ENCODE results near the gene SYT8.
"Not testable (repeated sequence)": the region's sequence is repeated elsewhere in the genome, so short reads cannot be mapped to it uniquely, and the experiment has no call there.

The SYT8 gene

GRCh38 chr11:1880746-1881441, 46.1 kb downstream of the SYT8 start:
- Mint-ChIP-seq H3K9me3 (no peaks in the 10 kb centered on the region), H3K4me3 (no peak overlapping the region), H3K27ac (no peak overlapping the region), H3K36me3 (ENCODE audit: low read depth) (no peaks in the 10 kb centered on the region), H3K27me3 (ENCODE audit: low read depth) (no peaks in the 10 kb centered on the region), H3K4me1 (ENCODE audit: low read depth) (no peaks in the 10 kb centered on the region)

GRCh38 chr11:1881442-1882264, 46.9 kb downstream of the SYT8 start:
- Mint-ChIP-seq H3K4me1 (ENCODE audit: low read depth) (no peaks in the 10 kb centered on the region), H3K9me3 (no peaks in the 10 kb centered on the region), H3K4me3 (no peak overlapping the region), H3K36me3 (ENCODE audit: low read depth) (no peaks in the 10 kb centered on the region), H3K27me3 (ENCODE audit: low read depth) (no peaks in the 10 kb centered on the region), H3K27ac (no peak overlapping the region)

- no peaks in the 10 kb centered on the region for H3K9me3 Mint-ChIP-seq
- no peak overlapping the region for H3K27ac Mint-ChIP-seq
- H3K4me1 Mint-ChIP-seq (ENCODE audit: low read depth): no peaks in the 10 kb centered on the region
- no peaks in the 10 kb centered on the region for H3K27me3 Mint-ChIP-seq (ENCODE audit: low read depth)
- H3K36me3 Mint-ChIP-seq (ENCODE audit: low read depth): peaks cover 4% of the 10 kb centered on the region
- no peak overlapping the region for H3K4me3 Mint-ChIP-seq
Measured at GRCh38 chr11:1882265-1883238, 47.8 kb downstream of the SYT8 start.

DNA sequence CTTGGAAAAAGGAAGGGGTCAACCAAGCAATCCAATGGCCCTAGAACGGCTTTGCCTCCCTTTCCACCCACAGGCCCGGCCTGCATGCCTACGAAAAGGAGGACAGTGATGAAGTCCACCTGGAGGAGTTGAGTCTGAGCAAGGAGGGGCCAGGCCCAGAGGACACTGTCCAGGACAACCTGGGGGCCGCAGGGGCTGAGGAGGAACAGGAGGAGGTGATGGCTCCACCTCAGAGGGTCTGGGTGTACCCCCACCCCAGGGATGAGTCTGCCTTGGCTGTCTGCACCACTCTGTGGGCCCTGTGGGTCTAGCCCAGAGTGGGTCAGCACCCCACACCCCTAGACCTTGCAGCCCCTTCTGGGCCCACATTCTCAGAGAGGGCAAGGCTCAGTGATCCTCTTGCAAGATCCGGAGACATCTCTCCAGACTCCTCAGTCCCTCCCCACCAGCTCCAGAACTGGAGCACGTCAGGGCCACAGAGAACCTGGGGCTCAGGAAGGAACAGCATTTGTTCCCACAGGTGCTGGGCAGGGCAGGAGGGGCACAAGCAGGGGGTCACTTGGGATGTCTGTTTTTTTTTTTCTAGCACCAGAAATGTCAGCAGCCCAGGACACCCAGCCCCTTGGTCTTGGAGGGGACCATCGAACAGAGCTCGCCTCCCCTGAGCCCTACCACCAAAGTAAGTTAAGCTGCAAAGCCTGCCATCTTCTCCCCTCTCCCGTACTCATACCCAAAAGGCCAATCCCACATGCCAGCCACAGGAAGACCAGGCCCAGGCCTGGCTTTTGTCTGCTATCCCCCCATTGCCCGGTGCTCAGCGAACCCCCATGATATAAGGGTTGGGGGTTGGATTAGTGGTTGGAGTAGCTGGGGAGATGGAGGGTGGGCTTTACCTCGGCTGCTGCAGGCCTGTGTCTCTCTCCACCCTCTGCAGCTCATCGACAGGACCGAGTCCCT, 48.8 kb downstream of the SYT8 start:
- Mint-ChIP-seq H3K27ac (no peak overlapping the region), H3K36me3 (ENCODE audit: low read depth) (peaks cover 10% of the 10 kb centered on the region), H3K9me3 (no peaks in the 10 kb centered on the region), H3K27me3 (ENCODE audit: low read depth) (no peaks in the 10 kb centered on the region), H3K4me1 (ENCODE audit: low read depth) (peaks cover 7% of the 10 kb centered on the region), H3K4me3 (no peak overlapping the region)

- Mint-ChIP-seq H3K4me1 (ENCODE audit: low read depth) (peaks cover 12% of the 10 kb centered on the region), H3K27me3 (ENCODE audit: low read depth) (no peaks in the 10 kb centered on the region), H3K9me3 (no peaks in the 10 kb centered on the region), H3K27ac (no peak overlapping the region), H3K4me3 (no peak overlapping the region), H3K36me3 (ENCODE audit: low read depth) (peaks cover 14% of the 10 kb centered on the region)
Measured at GRCh38 chr11:1884303-1884700, 49.5 kb downstream of the SYT8 start.

DNA sequence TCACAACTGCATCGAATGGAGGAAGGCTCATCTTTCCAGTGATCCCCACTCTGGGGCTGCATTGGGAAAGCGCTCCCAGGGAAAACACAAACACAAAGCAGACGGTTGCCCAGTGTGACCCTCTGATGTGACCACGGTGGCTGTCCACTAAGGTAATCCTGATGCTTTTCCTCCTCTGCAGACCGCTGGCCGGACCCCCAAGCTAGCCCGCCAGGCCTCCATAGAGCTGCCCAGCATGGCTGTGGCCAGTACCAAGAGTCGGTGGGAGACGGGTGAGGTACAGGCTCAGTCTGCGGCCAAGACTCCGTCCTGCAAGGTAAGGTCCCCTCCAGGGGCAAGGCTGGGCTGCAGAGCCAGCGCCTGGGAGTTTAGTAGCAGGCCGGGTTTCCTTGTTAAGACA, 51.8 kb downstream of the SYT8 start:
- not testable (repeated sequence) for H3K9me3 Mint-ChIP-seq; H3K4me3 Mint-ChIP-seq; H3K27ac Mint-ChIP-seq; H3K27me3 Mint-ChIP-seq (ENCODE audit: low read depth)
- Mint-ChIP-seq H3K36me3 (ENCODE audit: low read depth) (peaks cover 14% of the 10 kb centered on the region), H3K4me1 (ENCODE audit: low read depth) (peaks cover 12% of the 10 kb centered on the region)
